SW 1271 (cell line): Measurements from ENCODE around the gene SEM1.
"Not testable (repeated sequence)": the region's sequence is repeated elsewhere in the genome, so short reads cannot be mapped to it uniquely, and the experiment has no call there.

Experiments used
- DNase-seq, 2 experiments: peaks; one replicate each; lab custom pipeline; 2025; lab: John Stamatoyannopoulos, UW

The SEM1 gene

DNA sequence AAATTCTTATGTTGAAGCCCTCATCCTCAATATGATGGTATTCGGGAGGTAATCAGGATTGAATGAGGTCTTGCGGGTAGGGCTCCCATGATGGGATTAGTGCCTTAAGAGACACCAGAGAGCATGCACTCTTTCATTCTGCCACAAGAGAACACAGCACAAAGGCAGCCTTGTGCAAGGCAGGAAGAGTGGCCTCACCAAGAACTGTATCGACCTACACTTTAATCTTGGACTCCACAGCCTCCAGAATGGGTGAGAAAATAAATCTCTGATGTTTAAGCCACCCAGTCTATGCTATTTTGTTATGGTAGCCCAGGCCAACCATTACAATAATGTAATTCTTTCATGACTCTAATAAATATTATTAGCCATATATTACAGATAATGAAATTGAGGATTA, 8.4 kb downstream of the SEM1 start:
- DNase-seq = no peak

DNA sequence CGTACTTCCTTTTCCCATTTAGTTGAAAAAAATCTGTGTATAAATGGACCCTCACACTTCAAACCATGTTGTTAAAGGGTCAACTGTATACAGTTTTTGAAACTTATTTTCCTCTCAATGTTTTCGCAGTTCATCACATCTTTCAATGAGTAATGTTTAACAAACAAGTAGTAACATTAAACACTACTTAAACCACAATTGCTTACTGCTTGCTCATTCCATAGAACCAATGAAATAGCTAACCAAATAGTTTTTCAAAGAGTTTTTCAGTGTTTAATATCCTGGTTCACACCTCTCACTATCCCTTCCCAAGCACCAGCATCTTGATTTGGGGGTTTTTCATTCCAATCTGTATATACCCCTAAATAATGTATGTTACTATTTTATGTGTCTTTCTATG, 9.1 kb downstream of the SEM1 start:
- DNase-seq = no peak

DNA sequence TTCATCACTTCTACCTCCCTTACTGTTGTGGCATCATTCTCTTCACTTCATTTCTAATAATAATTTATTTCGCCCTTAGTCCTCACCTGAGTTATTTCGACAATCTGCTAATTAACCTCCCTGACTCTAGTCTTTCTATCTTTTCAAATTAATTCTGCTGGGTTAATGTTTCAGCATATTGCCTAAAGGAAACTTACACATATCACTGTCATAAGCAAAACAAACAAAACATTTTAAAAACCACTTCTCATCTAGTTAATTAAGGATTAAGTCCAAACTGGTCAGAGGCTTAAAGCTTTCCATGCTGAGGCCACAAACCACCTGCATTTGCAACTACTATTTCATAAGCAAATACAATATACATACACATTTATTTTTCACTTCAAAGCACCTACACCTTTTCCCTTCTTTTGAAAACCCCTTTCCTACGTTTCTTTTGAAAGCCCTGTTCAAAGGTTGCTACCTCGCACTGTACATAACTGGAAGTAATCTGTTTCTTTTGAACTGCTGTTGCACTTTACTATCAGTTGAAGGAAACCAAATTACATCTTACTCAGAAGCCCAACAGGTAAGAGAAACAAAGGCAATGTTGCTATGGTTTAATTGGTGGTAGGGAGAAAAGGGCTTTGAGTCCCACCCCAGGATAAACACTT, 10.3 kb downstream of the SEM1 start:
- no peak for DNase-seq

DNA sequence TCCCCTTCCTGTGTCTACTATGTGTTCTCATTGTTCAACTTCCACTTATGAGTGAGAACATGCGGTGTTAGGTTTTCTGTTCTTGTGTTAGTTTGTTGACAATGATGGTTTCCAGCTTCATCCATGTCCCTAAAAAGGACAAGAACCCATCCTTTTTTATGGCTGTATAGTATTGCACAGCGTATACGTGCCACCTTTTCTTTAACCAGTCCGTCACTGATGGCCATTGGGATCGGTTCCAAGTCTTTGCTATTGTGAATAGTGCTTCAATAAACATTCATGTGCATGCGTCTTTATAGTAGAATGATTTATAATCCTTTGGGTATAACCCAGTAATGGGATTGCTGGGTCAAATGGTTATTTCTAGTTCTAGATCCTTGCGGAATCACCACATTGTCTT, 11.2 kb downstream of the SEM1 start:
- not testable (repeated sequence) for DNase-seq

DNA sequence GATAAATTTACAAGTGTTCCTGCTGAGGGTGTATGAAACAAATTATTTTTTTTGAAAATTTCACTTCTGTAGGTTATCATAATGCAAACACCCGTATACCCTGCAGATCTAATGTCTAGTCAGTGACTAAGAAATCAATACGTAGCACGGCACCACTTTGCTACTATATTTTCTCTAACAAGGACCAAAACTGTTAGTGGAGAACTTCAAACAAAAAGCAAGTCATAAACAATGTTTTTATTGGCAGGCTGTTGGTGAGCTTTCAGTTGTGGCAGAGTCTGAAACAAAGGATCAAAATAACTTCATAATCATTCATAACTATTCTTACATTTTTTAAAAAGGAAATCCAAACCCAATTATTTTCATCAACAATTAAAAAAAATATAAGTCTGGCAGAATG, 11.8 kb downstream of the SEM1 start:
- DNase-seq = no peak

DNA sequence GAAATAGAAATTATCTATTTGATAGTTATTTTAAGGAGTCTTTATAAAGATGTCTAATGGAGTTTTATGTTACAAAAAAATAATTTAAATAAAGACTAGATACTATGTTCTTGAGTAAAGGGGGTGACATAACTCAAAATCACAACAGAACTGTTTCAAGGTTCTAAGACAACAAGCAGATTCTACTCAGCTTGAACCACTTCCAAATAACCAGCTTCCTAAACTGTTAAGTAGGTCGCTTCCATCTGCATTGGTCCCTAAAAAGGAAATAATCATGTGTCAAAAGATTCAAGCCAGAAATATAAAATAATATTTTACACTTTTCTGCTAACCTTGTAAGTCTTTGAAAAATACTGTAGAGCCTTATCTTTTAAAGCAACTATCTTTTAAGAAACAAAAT, 14.1 kb downstream of the SEM1 start:
- no peak for DNase-seq

DNA sequence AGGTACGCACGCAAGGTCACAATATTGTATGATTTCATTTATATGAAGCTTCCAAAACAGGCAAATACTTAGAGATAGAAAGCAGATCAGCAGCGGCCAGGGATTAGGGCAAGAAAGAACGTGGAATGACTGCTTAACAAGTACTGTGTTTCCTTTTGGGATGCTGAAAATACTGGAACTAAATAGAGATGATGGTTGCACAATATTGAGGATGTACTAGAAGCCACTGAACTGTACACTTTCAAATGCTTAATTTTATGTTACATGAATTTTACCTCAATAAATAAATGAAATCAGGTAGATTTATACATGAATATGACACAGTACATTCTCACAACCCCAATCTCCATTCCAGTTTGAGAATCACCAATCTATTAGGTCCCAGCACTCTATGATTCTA, 15.6 kb downstream of the SEM1 start:
- no peak for DNase-seq

DNA sequence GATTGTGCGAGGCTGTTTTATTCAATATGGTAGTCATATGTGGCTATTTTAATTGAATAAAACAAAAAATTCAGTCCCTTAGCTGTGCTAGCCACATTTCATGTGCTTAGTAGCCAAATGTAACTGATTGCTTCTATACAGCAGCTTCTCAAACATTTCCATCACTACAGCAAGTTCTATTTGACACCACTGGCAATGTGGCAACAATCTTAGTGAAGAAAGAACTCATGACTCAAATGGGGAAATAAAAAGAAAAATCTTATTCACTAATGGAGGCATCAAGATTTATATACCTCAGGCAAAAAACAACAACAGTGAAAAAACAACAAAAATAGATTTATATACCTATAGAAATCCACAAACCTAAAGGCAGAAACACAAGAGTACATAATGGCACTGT, 17.9 kb downstream of the SEM1 start:
- DNase-seq = no peak

DNA sequence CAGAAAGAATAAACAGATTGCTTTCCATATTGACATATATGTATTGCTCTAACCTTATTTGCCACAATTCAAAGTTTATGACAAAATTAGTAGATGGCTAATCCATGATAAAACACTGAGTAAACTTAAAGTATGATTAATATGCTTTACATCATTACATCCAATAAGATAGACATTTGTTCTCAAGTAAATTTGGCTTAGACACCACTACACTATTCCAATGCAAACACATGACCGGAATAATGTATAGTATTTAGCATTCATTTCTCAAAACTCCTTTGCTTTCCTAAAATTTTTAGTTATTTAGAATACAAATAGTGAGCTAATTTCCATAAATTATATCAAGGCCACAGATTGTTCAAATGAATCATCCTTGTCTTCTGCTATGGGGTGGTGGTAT, 20.2 kb downstream of the SEM1 start:
- DNase-seq = no peak

DNA sequence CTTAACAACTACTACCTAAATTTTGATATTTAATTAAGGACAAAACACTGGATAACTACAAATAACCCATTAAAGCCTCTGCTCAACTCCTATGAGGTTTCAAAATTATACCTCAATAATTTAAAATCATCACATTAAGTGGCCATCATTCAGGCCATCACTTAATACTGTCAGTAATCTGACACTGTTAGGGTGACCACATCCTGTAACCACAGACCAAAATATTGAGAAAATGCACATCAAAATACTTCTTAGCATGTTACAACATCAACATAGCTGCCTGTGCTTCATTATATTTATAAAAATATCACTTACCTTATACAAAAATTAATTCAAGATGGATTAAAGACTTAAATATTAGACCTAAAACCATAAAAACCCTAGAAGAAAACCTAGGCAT, 23.3 kb downstream of the SEM1 start:
- DNase-seq = no peak

DNA sequence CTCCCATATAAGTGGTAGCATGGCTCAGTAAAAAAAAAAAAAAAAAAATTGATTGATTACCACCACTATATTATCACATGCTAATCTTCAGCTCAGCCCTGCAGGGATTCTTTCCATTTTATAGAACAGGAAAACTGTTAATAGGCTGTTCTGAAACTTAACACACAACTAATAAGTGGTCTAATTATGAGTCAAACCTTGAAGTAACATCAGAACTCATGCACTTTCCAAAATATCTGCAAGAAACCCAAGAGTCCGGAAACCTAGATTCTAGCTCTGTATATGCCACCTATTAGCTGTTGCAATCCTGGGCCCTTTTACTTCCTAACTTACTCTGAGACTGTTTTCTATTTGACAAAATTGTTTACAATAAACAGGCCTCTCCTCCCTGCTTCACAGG, 23.9 kb downstream of the SEM1 start:
- DNase-seq = no peak

DNA sequence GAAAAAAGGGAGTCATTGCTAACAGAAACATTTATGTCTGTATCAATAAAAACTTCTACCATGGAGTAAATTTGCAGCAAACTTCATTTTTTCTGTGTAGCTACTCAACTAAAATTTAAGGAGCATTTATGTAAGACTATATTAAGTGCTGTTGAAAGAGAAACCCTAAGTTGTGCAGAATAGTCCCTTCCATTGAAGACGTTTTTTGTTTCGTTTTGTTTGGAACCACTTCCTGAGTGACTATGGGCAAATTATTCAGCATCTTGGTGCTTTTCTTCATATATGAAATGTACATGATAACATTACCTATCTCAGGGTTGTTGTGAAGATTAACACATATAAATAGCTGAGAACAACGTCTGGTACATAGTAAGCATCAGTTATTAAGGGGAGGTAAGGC, 24.3 kb downstream of the SEM1 start:
- no peak for DNase-seq

DNA sequence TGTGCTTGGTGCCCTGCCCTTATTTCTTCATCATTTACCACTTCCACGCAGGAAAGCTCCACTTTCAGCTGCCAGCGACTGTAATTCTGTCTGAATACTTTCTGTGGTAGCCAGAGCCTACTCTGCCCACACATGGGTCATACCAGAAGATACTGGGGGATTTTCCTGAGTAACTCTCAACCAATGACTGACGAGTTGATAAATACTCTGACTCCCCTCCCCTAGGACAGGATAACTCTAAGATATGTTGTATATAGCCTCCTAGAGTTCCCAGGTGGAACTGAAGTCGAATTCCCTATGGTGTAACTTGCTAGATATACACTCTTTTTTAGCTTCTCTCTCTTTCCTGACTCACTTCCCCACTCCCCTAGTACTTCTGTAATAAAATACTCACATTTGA, 29.8 kb downstream of the SEM1 start:
- no peak for DNase-seq

DNA sequence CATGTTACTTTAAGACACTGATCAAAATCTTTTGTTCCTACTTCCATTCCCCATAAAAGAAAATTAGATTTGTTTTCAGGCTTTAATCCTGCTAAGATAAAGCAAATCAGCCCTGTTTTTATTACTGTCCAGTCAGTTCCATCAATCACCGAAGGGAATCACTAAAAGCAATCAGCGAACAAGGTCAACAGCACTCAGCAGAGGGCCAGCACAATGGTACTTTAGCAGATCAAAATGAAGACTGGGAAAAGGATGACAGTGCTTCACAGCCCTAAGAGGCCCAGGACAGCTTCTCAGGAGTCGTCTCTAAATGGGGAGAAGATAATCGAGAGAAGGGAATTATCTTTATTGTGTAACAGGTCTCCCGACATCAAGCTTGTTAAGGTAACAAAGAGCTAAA, 32.7 kb downstream of the SEM1 start:
- DNase-seq = no peak

DNA sequence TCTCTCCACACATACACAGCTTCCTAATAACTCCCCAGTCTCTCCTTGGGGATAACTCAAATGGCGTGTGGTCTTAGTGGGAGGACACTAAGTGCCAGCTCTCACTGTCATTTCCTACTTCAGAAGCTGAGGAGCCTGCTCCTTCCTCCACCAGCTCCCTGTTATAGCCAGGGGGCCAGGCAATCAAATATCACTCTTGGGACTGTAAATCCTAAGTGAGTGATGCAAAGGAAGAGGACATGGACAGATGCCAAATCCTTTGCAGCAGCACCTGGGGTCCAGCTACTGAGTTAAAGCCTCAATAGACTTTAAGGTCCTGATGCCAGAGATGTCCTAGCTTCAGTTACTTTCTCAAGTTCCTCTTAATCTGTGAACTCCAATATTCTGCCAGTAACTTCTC, 34.1 kb downstream of the SEM1 start:
- DNase-seq = no peak

DNA sequence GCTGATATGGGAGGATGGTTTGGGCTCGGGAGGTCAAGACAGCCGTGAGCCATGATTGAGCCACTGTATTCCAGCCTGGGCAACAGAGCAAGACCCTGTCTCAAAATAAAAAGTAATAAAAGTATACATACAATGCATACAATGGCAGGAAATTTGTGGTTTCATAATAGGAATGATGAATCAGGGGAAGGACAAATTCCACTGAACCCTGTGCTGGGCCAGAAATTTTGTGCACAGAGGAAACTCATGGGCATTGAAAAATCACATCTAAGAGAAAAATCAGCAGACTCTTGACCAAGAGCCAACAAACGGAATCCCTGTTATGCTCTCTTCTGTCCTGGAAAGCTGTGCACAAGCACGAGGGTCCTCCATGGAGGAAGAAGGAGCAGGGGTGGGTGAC, 35.1 kb downstream of the SEM1 start:
- no peak for DNase-seq

DNA sequence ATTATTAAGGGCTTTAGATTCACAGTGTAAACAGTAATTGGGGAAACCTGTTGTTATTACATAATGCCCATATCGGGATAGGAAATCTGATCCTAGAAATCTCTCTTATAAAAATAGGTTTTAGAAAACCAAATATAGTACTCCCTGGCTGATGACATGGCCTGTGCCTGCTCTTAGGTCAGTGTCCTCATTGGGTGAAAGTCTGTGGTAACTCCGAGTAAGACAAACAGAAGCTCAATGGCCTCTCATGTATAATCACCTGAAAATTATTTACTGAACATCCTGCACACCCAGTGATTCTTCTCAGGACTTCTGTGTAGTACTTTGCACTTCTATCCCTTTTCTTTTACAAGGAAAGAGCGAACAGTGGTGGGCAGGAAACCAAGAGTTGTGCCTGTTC, 37.8 kb downstream of the SEM1 start:
- no peak for DNase-seq

DNA sequence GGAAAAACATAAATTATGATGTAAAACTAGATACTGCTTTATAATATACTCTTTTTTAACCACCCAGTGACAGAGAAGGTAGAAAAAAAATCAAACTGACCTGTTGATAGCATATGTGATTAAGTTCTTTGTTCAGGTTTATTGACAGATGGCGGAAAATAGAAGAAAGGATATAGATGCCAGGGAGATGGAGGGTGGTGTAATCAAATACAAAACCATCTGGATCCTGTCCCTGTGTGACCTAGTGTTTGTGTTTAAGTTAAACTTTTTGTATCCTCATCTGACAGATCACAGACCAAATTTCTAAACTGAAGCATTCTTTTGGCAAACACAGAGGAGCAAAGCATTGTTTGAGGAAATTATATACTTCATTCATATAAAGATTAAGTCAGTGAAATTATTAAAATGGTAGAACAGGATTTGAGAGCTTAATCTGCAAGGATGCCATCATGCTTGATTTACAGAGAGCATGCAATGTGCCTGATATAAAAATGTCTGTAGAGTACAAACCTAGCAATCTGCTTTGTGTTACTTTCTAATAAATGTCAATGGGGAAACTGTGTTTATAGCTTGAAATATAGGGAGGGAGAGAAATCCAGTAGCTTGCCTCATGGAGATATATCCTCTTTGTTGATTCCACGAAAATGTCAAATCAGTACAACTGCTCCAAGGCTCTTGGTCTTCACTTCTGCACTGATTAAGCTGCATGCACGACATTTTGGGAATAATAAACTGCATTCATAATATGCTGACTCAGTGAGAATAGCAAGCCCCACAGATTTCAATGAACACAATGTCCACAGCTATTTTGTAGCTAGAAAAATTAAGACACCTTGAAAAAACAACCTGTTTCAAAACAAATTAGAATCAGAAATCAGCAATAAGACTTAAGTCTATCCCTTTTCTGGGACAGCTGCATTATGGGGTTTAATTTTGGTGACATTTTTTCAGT, 39.0 kb downstream of the SEM1 start:
- DNase-seq = no peak

DNA sequence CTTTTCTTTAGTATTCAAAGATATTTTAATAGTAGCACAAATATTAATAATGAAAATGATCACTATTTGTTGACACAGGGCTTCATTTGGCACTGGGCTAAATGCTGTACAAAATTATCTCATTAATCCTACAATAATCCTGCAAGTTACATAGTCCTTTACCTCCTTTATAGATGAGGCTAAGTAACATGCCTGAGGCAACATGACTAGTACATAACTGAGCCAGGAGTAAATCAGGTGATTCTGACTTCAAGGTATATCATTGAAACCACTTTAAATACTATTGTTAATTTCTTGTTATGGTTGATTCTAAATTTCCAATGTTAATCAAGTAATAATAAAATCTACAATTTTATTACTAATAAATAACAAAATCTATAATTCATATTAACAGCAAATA, 39.8 kb downstream of the SEM1 start:
- DNase-seq = no peak

DNA sequence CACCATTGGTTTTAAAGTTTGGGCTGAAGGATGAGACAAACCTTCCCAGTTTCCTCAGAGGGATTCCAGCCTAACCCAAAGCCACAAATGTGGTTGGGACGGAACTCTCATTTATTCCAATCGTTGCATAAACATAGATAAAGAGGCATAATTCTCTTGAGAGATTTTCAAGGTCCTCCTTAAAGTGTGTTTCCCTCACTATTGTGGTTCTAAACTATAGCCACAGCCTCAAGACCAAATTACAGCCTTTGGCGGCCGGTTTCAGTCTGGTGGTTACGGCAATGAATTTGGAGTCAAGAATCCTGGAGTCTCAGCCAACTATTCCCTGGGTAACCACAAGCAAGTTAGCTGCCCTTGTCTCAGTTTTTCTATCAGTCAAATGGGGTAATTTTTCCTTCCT, 42.6 kb downstream of the SEM1 start:
- DNase-seq = no peak

DNA sequence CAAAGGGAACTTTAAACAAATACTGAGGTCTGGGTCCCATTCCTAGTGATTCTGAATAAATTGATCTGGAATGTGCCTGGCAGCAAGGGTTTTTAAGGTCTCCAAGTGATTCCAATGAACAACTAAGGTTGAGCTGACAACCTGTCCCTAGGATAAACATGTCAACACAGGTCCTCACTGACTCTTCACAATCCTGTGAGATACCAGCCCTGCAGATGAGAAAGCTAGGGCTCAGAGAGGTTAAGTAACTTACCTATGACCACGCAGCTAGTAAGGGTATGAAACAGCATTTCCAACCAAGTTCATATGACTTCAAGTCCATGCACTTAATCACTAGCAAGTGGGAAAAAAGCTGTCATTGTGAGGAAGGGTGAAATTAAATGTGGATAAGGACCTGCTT, 44.0 kb downstream of the SEM1 start:
- DNase-seq = no peak

DNA sequence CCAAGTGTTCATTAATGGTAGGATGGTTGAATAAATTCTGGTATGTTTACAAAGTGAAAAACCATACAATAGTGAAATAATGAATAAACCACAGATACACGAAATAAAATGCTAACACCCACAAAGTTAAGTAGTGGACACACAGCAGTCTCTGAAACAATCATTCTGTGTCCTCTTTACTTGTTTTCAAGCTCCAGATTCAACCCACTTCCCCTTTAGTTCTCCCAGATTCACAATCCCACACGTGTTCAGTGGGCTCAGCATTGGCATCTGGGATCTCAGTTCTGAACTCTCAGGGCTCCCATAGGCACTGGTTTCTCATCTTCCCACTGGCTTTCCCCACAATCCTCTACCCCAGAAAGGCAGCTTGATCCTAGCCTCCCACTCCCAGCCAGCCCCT, 44.9 kb downstream of the SEM1 start:
- no peak for DNase-seq

DNA sequence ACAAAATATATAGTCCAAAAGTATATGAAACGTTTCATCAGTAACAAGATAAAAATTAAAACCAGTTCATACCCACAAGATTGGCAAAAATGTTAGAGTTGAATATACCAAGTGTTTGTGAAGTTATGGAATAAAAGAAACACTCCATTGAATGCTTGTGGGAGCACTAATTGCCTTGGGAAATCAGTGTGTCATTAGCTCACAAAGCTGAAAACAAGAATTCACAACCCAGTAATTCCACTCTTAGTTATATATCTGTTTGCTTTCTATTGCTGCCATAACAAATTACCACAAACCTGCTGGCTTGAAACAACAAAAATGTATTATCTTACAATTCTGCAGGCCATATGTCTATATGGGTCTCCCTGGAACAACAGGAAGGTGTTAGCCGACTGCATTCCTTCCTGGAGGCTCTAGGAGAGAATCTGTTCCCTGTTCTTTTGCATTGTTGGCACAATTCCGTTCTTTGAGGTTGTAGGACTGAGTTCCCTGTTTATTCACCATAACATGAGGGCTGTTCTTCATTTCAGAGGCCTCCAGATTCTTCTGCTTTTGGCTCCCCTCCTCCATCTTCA, 45.7 kb downstream of the SEM1 start:
- no peak for DNase-seq
